Gastrocnemius medialis (tissue), 4 donors: ENCODE results near the gene LDLRAD3. TPM values are rescaled to one million over a fixed set of nuclear protein-coding genes. Genes with fewer than 3 reads are reported as not detected.

Experiments
- ATAC-seq, 2 donors: fragments of 150-250 bp; one replicate each; pipeline ENCODE4 v1.9.1; 2016
- DNase-seq, 2 donors: peaks; one replicate each; pipeline ENCODE4 v3.0.0-alpha.2; 2019
- H3K27ac ChIP-seq, 4 donors: fragments of 200-600 bp; sonication (generic); 1 replicate in 1 of 4; 2 replicates in 3 of 4; pipeline ENCODE4 v1.5.1; 2016 to 2018; ENCODE audit warnings: mild to moderate bottlenecking in 2 of 4, moderate library complexity in 1 of 4
- H3K27me3 ChIP-seq, 3 donors: fragments of 200-600 bp; sonication (generic) in 2 of 3; 1 replicate in 1 of 3; 2 replicates in 2 of 3; pipeline versions ENCODE4 v1.5.1 to v1.6.0; 2016 to 2019; ENCODE audit warnings: mild to moderate bottlenecking in 1 of 3, moderate library complexity in 1 of 3
- H3K36me3 ChIP-seq, 2 donors: fragments of 200-600 bp; sonication (generic) in 1 of 2; one replicate each; pipeline ENCODE4 v1.5.1; 2017 to 2018
- H3K4me1 ChIP-seq, 2 donors: fragments of 200-600 bp; sonication (generic) in 1 of 2; one replicate each; pipeline ENCODE4 v1.5.1; 2016 to 2017; ENCODE audit warnings: mild to moderate bottlenecking in 2 of 2
- H3K4me3 ChIP-seq, 4 donors: fragments of 200-600 bp; sonication (generic) in 3 of 4; 1 replicate in 1 of 4; 2 replicates in 3 of 4; pipeline ENCODE4 v1.5.1; 2016 to 2019; ENCODE audit warnings: mild to moderate bottlenecking in 2 of 4
- H3K9me3 ChIP-seq, 3 donors: fragments of 200-600 bp; sonication (generic) in 2 of 3; 1 replicate in 1 of 3; 2 replicates in 2 of 3; pipeline ENCODE4 v1.5.1; 2016 to 2019
- POLR2A ChIP-seq, 2 donors: fragments of 450-650 bp; IDR thresholded peaks; one replicate each; pipeline ENCODE4 v1.6.1; 2017; ENCODE audit warnings: antibody characterized with exemption in 2 of 2, mild to moderate bottlenecking in 2 of 2, moderate library complexity in 2 of 2
- in situ Hi-C, 4 donors: fragments of 200-750 bp; cut with MboI; loops; one replicate each; pipeline versions ENCODE4 v1.15.0 to v1.8.0; 2017; ENCODE audit warnings: low sequenced_read_pairs in 4 of 4
- intact Hi-C: fragments of 100-400 bp; cut with DNase I; formaldehyde crosslinking; loops from one replicate; pipeline ENCODE4 v1.15.1; 2023; ENCODE audit warnings: low total_unique reads
- total RNA-seq, 4 donors: library from RNA; depleted of rRNA; stranded (reverse); fragments of >200 nt; gene quantifications; one replicate each; pipeline versions ENCODE4 v1.1.0 to v1.2.3, GENCODE V29; 2016
- TF ChIP-seq, protein P1 (sequence below), 5 experiments: fragments of 450-650 bp in 3 of 5; fragments of 200-600 bp in 2 of 5; sonication (generic) in 2 of 5; IDR thresholded peaks in 4 of 5; conservative IDR thresholded peaks in 1 of 5; 1 replicate in 4 of 5; 2 replicates in 1 of 5; pipeline ENCODE4 v1.5.1; 2016 to 2019; ENCODE audit warnings: antibody characterized with exemption in 5 of 5, mild to moderate bottlenecking in 3 of 5, moderate library complexity in 3 of 5

LDLRAD3 gene
- total RNA-seq, 4 donors from 2014 or later = 6.1 to 12.8 (median 11.8) TPM

DNA sequence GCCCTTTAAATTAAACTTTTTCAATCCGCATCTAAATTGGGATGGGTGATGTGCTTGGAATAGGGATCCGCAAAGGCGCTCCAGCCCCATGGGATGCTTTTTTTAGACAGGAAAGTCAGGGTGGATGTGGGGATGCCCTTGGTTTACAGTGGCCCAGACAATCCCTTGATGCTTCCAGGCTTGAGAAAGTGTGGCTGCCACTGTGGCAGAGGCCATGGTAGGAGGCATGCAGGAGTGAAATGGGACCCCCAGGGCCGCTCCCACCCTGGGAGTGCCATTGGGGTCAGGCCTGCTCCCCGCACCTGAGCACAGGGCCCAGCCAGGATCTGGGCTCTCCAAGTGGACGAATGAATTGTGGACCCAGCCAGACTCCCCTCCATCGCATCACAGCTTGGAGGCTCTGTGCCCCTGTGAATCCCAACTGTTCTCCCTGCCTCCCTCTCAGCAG lies 269.6 kb downstream of the LDLRAD3 start:
- DNase-seq (no peak), ATAC-seq (no peak)
- no peaks in the 10 kb centered on the region for H3K36me3 ChIP-seq
- H3K4me1 ChIP-seq = no peaks in the 10 kb centered on the region
- H3K9me3 ChIP-seq = no peaks in the 10 kb centered on the region
- intact Hi-C loops (no loop called here), in situ Hi-C loops (no loop called here)
- TF ChIP-seq, protein P1, sequence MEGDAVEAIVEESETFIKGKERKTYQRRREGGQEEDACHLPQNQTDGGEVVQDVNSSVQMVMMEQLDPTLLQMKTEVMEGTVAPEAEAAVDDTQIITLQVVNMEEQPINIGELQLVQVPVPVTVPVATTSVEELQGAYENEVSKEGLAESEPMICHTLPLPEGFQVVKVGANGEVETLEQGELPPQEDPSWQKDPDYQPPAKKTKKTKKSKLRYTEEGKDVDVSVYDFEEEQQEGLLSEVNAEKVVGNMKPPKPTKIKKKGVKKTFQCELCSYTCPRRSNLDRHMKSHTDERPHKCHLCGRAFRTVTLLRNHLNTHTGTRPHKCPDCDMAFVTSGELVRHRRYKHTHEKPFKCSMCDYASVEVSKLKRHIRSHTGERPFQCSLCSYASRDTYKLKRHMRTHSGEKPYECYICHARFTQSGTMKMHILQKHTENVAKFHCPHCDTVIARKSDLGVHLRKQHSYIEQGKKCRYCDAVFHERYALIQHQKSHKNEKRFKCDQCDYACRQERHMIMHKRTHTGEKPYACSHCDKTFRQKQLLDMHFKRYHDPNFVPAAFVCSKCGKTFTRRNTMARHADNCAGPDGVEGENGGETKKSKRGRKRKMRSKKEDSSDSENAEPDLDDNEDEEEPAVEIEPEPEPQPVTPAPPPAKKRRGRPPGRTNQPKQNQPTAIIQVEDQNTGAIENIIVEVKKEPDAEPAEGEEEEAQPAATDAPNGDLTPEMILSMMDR (IDR thresholded peaks at IDR 0.05 in 4 of 5, conservative IDR thresholded peaks at IDR 0.05 in 1 of 5) = no peak
- no peak for TF ChIP-seq POLR2A (IDR thresholded peaks at IDR 0.05)
- no peaks in the 10 kb centered on the region for H3K27me3 ChIP-seq
- no peak overlapping the region for H3K27ac ChIP-seq
- H3K4me3 ChIP-seq = no peak overlapping the region

DNA sequence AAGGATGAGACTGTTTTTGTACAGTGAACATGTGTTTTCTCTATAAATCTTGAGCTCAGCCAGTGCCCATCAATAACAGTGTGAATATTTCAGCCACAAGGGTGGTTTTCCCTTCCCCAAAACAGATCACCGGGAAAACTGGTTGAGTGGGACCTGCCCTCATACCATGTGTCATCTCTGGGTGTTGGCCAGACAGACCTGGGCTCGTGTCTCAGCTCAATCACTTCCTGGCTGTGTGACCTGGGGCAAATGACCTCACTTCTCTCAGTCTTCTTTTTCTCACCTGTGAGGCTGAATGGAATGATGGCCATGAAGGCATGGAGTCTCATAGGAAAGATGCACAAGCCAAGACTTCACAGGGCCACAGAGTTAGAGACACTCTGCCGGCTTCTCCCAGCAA lies 270.6 kb downstream of the LDLRAD3 start:
- ATAC-seq (no peak), DNase-seq (no peak)
- intact Hi-C loops = no loop called here

DNA sequence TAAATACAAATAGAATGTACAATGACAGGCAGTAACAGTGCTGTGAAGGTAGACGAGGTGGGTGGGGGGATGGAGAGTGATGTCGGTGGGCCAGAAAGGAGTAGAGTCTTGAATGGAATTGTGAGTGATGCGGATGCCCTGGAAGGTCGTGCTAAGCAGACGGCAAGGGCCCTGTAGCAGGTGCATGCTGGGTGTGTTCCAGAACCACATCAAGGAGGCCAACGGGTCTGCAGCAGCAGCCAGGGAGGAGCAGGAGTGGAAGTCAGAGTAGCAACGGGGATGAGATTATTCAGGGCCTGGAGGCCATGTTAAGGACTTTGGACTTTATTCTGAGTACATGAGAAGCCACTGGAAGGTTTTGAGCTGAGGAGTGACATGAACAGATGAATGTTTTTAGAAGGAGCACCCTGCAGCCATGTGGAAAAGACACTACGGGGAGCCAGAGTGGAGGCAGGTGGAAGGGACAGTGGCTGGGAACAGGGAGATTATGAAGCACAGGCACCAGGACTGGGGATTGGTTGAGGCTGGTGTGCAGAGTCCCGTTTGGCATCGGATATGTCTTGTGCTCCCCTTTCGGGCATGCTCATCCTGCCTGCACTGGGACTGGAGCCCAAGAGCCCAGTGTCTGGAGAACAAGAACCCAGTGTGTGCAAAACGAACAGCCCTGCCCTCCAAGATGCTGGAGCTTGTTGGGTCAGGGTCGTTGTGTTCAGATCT lies 271.3 kb downstream of the LDLRAD3 start:
- ATAC-seq (no peak), DNase-seq (no peak)
- Histone ChIP-seq H3K4me1 (no peaks in the 10 kb centered on the region), H3K27me3 (no peaks in the 10 kb centered on the region), H3K36me3 (no peaks in the 10 kb centered on the region), H3K27ac (no peak overlapping the region), H3K4me3 (no peak overlapping the region), H3K9me3 (peaks cover 0 to 6% (median 0%) of the 10 kb centered on the region in 3 donors)
- in situ Hi-C loops (no loop called here), intact Hi-C loops (no loop called here)
- no peak for TF ChIP-seq POLR2A (IDR thresholded peaks at IDR 0.05)
- TF ChIP-seq, protein P1 (IDR thresholded peaks at IDR 0.05 in 4 of 5, conservative IDR thresholded peaks at IDR 0.05 in 1 of 5) = no peak

More for the DNA sequence above, 270.6 kb downstream of the LDLRAD3 start:
- H3K4me3 ChIP-seq = no peak overlapping the region
- no peaks in the 10 kb centered on the region for H3K36me3 ChIP-seq
- no peaks in the 10 kb centered on the region for H3K27me3 ChIP-seq
- no peaks in the 10 kb centered on the region for H3K9me3 ChIP-seq
- H3K27ac ChIP-seq = no peak overlapping the region
- TF ChIP-seq, protein P1 (IDR thresholded peaks at IDR 0.05 in 4 of 5, conservative IDR thresholded peaks at IDR 0.05 in 1 of 5) = no peak
- no peak for TF ChIP-seq POLR2A (IDR thresholded peaks at IDR 0.05)
- H3K4me1 ChIP-seq = no peaks in the 10 kb centered on the region
- in situ Hi-C loops = no loop called here

DNA sequence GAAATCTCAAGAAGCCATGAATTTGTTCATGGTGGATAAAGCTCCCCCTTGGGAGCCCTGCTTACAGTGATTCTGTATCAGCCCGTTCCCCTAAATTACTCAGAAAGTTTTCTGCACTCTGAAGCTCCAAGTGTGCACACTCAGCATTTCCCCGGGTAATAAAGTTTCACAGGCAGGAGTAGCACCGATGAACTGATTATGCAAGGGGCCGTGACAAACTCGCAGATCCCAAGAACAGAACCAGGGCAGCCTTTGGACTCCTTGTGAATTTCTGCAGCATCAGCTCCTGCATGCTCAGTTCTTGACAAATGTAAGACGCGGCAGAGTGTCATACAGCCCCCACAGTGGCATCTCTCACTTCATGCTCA lies 271.8 kb downstream of the LDLRAD3 start:
- H3K4me1 ChIP-seq = no peaks in the 10 kb centered on the region

More for the DNA sequence above, 271.8 kb downstream of the LDLRAD3 start:
- TF ChIP-seq, protein P1 (IDR thresholded peaks at IDR 0.05 in 4 of 5, conservative IDR thresholded peaks at IDR 0.05 in 1 of 5) = no peak
- TF ChIP-seq POLR2A (IDR thresholded peaks at IDR 0.05) = no peak
- Histone ChIP-seq H3K27ac (no peak overlapping the region), H3K9me3 (peaks cover 0 to 7% (median 0%) of the 10 kb centered on the region in 3 donors), H3K36me3 (no peaks in the 10 kb centered on the region), H3K27me3 (no peaks in the 10 kb centered on the region), H3K4me3 (no peak overlapping the region)
- intact Hi-C loops = no loop called here
- DNase-seq (no peak), ATAC-seq (no peak)
- in situ Hi-C loops = no loop called here
